ENCODE data around the gene ERC2. TPM values are rescaled to one million over a fixed set of nuclear protein-coding genes. Genes with fewer than 3 reads are reported as not detected.

ERC2 gene
- total RNA-seq, 1 experiment from 2014 or later, result 0.90 TPM

DNA sequence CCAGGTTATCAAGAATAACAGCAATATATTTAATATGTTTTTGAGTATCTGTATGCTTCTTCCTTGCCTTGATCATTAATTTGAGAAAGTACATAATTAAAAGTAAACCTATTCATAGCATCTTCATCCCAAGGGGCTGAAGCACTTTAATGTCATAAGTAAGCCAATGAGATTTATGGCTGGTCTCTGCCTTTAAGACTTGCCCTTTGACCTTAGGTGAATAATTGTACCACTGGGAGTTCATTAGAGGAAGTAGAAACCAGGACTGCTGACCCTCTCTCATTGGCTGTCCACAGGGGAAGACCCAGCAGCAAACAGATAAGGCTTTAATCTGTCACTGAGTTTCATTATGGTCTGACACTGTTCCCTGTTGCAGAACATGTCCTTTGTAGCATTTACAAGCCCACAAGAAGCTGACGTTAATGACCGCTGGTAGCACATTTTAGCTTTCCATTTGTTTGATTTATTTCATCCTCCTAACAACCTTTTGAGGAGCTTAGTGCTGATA lies 16.3 kb upstream of the ERC2 start:
- no peak overlapping the region for H3K4me3 ChIP-seq (ENCODE audit: low read depth, low read length, poor library complexity, severe bottlenecking)
- BruUV-seq (replicated peaks), result no TSS peak
- TF ChIP-seq, protein P1, sequence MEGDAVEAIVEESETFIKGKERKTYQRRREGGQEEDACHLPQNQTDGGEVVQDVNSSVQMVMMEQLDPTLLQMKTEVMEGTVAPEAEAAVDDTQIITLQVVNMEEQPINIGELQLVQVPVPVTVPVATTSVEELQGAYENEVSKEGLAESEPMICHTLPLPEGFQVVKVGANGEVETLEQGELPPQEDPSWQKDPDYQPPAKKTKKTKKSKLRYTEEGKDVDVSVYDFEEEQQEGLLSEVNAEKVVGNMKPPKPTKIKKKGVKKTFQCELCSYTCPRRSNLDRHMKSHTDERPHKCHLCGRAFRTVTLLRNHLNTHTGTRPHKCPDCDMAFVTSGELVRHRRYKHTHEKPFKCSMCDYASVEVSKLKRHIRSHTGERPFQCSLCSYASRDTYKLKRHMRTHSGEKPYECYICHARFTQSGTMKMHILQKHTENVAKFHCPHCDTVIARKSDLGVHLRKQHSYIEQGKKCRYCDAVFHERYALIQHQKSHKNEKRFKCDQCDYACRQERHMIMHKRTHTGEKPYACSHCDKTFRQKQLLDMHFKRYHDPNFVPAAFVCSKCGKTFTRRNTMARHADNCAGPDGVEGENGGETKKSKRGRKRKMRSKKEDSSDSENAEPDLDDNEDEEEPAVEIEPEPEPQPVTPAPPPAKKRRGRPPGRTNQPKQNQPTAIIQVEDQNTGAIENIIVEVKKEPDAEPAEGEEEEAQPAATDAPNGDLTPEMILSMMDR (conservative IDR thresholded peaks at IDR 0.05; ENCODE audit: low read depth, low read length), result no peak
- no peak for TF ChIP-seq EZH2 (IDR thresholded peaks at IDR 0.05; ENCODE audit: borderline replicate concordance, low read depth, low read length, poor library complexity, severe bottlenecking)
- H3K36me3 ChIP-seq (ENCODE audit: insufficient read depth, low read length, poor library complexity, severe bottlenecking), result no peaks in the 10 kb centered on the region
- intact Hi-C loops (cut with micrococcal nuclease; ENCODE audit: unreplicated experiment), result no loop called here
- CTCF ChIA-PET, result no interaction called here
- peaks cover 3% of the 10 kb centered on the region for H3K27me3 ChIP-seq (replicated peaks; ENCODE audit: insufficient read depth, low read depth, low read length, poor library complexity)
- no peaks in the 10 kb centered on the region for H3K4me1 ChIP-seq (ENCODE audit: insufficient read depth, low read length, poor library complexity, severe bottlenecking)
- no peaks in the 10 kb centered on the region for H3K9me3 ChIP-seq (ENCODE audit: low read depth, low read length, poor library complexity, severe bottlenecking)
- no peak overlapping the region for H3K27ac ChIP-seq (ENCODE audit: low read depth, low read length, poor library complexity, severe bottlenecking)
- DNase-seq (ENCODE audit: low spot score), result no peak
- POLR2A ChIA-PET (ENCODE audit: low non-redundant PET), result no interaction called here

DNA sequence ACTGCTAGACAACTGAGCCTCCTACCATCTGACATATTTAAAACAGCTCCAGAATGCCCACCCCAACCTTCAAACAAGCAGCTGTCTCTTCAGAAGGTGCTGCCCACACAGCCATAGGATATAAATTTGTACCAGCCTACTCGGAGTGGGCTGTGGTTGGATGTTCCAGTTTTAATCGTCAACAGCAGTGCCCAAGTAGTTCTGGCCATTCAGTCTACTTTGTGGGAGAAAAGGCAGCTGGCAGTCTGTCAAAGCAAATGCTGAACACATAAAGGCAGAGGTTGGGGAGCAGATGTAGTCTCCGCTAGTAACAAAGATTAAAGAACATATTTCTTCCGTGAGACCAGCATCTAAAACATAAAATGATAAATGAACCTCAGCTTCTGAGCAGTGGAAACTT lies 15.9 kb upstream of the ERC2 start:
- Histone ChIP-seq H3K27me3 (replicated peaks; ENCODE audit: insufficient read depth, low read depth, low read length, poor library complexity) (peaks cover 3% of the 10 kb centered on the region), H3K27ac (ENCODE audit: low read depth, low read length, poor library complexity, severe bottlenecking) (no peak overlapping the region), H3K36me3 (ENCODE audit: insufficient read depth, low read length, poor library complexity, severe bottlenecking) (no peaks in the 10 kb centered on the region), H3K9me3 (ENCODE audit: low read depth, low read length, poor library complexity, severe bottlenecking) (no peaks in the 10 kb centered on the region), H3K4me3 (ENCODE audit: low read depth, low read length, poor library complexity, severe bottlenecking) (no peak overlapping the region), H3K4me1 (ENCODE audit: insufficient read depth, low read length, poor library complexity, severe bottlenecking) (no peaks in the 10 kb centered on the region)
- ChIA-PET POLR2A (ENCODE audit: low non-redundant PET) (no interaction called here), CTCF (no interaction called here)
- no TSS peak for BruUV-seq (replicated peaks)
- intact Hi-C loops (cut with micrococcal nuclease; ENCODE audit: unreplicated experiment), result no loop called here
- TF ChIP-seq, protein P1 (conservative IDR thresholded peaks at IDR 0.05; ENCODE audit: low read depth, low read length), result no peak
- no peak for TF ChIP-seq EZH2 (IDR thresholded peaks at IDR 0.05; ENCODE audit: borderline replicate concordance, low read depth, low read length, poor library complexity, severe bottlenecking)
- no peak for DNase-seq (ENCODE audit: low spot score)

GRCh38 chr3:56477646-56478045 lies 9.4 kb upstream of the ERC2 start:
- DNase-seq (ENCODE audit: low spot score), result no peak
- Histone ChIP-seq H3K27me3 (replicated peaks; ENCODE audit: insufficient read depth, low read depth, low read length, poor library complexity) (no peaks in the 10 kb centered on the region), H3K9me3 (ENCODE audit: low read depth, low read length, poor library complexity, severe bottlenecking) (no peaks in the 10 kb centered on the region), H3K4me1 (ENCODE audit: insufficient read depth, low read length, poor library complexity, severe bottlenecking) (no peaks in the 10 kb centered on the region), H3K36me3 (ENCODE audit: insufficient read depth, low read length, poor library complexity, severe bottlenecking) (no peaks in the 10 kb centered on the region), H3K4me3 (ENCODE audit: low read depth, low read length, poor library complexity, severe bottlenecking) (no peak overlapping the region), H3K27ac (ENCODE audit: low read depth, low read length, poor library complexity, severe bottlenecking) (no peak overlapping the region)
- TF ChIP-seq EZH2 (IDR thresholded peaks at IDR 0.05; ENCODE audit: borderline replicate concordance, low read depth, low read length, poor library complexity, severe bottlenecking), result no peak
- TF ChIP-seq, protein P1 (conservative IDR thresholded peaks at IDR 0.05; ENCODE audit: low read depth, low read length), result no peak
- intact Hi-C loops (cut with micrococcal nuclease; ENCODE audit: unreplicated experiment), result no loop called here
- BruUV-seq (replicated peaks), result no TSS peak
- CTCF ChIA-PET, result no interaction called here
- POLR2A ChIA-PET (ENCODE audit: low non-redundant PET), result no interaction called here

Data from A673 (cell line).